GM18519 (cell line): ENCODE results near the gene FXYD2.
"Not testable (repeated sequence)": the region's sequence is repeated elsewhere in the genome, so short reads cannot be mapped to it uniquely, and the experiment has no call there.

Experiments
- ATAC-seq: cut with Tn5 transposase; IDR thresholded peaks from one replicate; pipeline ENCODE4 v1.9.1; 2021; ENCODE audit warnings: mild to moderate bottlenecking, moderate library complexity; ENCODE audit not compliant: unreplicated experiment, low FRiP score

FXYD2 gene

GRCh38 chr11:117822074-117823033 lies 2.2 kb downstream of the FXYD2 start:
- ATAC-seq, result no peak

GRCh38 chr11:117821431-117821830 lies 3.1 kb downstream of the FXYD2 start:
- ATAC-seq, result no peak

- no peak for ATAC-seq
Observed at GRCh38 chr11:117820516-117820915, 4.0 kb downstream of the FXYD2 start.

- ATAC-seq, result no peak
Observed at GRCh38 chr11:117820071-117820470, 4.5 kb downstream of the FXYD2 start.

- no peak for ATAC-seq
Observed at GRCh38 chr11:117819096-117820040, 5.2 kb downstream of the FXYD2 start.

GRCh38 chr11:117818041-117818873 lies 6.3 kb downstream of the FXYD2 start:
- ATAC-seq, result no peak

- no peak for ATAC-seq
Observed at GRCh38 chr11:117817368-117818040, 7.0 kb downstream of the FXYD2 start.

GRCh38 chr11:117816846-117817367 lies 7.6 kb downstream of the FXYD2 start:
- ATAC-seq, result no peak

- no peak for ATAC-seq
Observed at GRCh38 chr11:117816151-117816741, 8.3 kb downstream of the FXYD2 start.

GRCh38 chr11:117815262-117815803 lies 9.2 kb downstream of the FXYD2 start:
- ATAC-seq, result peak; percentile 49

- peak; percentile 30 for ATAC-seq
Observed at GRCh38 chr11:117814766-117815261, 9.7 kb downstream of the FXYD2 start.

GRCh38 chr11:117814204-117814765 lies 10.3 kb downstream of the FXYD2 start:
- ATAC-seq, result no peak

GRCh38 chr11:117810056-117810451 lies 14.5 kb downstream of the FXYD2 start:
- ATAC-seq, result not testable (repeated sequence)

- no peak for ATAC-seq
Observed at GRCh38 chr11:117809236-117810055, 15.1 kb downstream of the FXYD2 start.

- no peak for ATAC-seq
Observed at GRCh38 chr11:117808784-117809183, 15.8 kb downstream of the FXYD2 start.

GRCh38 chr11:117807482-117808327 lies 16.8 kb downstream of the FXYD2 start:
- no peak for ATAC-seq
